ENCODE measurements around the gene HEATR5B.
"Not testable (repeated sequence)": the region's sequence is repeated elsewhere in the genome, so short reads cannot be mapped to it uniquely, and the experiment has no call there.

The HEATR5B gene

DNA sequence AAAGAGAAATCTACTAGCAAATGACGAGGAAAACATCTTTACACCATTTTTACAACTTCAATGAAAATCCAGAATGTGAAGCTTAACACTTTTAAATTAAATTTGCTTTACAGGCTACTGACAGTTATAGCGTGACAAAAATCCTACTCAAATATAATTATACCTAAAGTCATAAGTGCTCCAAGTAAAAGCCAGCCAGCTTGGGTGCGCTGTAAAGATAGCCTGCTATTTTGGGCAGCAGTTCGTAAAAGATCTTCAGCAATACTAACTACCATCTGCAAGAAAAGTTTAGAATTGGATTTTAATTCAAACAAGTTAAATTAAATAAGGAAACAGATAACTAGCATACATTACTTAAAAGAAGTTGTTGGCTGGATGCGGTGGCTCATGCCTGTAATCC is 22.4 kb downstream of the HEATR5B start:
- DNase-seq (ENCODE audit: low read depth) = no peak

DNA sequence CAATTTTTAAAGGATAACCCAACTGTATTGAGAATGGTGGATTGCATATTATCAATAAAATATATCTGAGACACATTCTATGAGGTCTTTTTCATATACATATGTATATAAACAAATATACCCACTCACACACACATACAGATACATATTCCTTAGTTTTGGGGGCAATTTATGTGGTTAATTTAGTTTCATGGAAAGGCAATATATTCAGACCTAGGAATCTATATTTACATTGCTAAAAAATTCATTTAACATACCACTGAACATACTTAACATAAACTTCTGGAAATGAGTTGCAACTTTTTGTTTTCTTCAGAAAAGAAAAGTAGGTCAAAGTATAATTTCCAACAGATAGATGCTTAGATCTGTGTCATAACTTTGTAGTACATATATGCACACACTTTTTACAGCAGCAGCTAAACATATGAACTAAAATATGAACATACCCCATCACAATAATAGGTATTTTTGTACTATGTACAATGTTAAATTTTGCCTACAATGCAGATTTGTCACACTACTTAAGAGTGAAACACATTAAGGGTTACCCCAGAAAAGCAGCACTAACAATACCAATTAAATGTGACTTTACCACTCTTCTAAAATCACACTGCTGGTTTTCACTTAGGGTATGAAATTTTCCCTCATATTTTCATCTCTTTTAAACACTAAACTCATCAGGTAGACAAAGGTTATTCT is 23.0 kb downstream of the HEATR5B start:
- no peak for DNase-seq (ENCODE audit: low read depth)

DNA sequence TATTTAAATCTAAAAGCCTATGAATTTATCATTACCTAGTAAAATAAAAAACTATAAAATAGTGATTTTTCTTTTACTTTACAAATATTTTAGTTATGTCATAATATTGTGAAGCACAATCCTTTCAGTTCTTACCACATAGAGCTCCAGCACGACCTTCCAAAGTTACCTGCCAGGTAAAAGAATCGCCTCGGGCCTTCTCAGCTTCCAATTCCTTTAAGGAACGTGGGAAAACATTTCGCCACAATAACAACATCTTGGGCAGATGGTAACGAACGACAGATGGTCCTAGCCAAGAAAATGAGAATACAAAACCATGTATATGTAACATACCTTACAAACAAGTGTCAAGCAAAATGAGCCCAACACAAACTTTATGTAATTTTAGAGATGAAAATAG is 23.7 kb downstream of the HEATR5B start:
- DNase-seq (ENCODE audit: low read depth) = no peak

DNA sequence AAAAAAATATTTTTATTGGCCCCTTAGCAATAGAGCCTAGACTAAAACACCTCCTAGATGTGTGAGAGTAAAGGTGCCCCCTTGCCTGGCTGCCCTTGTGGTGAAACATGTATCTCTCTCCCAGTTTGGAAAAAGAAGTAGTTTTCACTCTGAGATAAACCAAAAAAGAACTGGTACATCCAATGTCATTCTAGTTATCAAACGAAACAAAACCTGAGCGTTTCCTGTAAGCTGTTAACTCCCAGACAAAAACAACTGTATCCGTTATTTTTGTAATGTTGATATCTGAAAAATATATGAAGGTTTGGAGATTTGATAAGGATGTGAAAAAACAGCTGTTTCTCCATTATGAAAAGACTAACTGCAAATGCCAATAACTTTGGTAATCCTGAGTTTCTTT is 24.3 kb downstream of the HEATR5B start:
- DNase-seq (ENCODE audit: low read depth) = no peak

DNA sequence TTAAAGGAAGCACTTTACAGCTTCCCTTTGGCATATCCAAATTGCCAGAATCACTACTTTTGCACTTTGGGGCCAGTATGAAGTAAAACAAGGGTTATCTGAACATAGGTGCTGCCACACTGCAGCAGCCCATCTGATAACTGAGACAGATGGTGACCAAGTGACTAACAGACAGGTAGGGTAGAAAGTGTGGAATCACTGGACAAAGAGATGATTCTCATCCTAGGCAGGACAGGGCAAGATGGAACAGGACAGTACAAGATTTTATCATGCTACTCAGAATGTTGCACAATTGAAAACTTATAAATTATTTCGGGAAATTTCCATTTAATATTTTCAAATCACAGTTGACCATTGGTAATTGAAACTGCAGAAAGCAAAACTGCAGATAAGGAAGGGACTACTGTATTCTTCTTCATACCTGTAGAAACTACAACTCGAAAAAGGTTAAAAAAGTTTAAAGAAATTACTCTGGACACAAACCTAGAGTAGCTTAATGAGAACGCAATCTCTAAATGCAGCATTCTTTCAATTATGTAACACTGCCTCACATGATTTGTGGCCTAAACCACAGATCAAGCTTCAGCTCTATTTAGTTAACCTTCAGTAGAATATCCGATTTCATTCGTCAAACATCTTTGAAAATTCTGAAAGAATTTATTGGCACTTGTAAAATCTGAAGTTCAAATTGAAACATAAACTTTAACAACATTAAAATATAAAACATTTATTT is 31.4 kb downstream of the HEATR5B start:
- peak; percentile 6 for DNase-seq (ENCODE audit: low read depth)

DNA sequence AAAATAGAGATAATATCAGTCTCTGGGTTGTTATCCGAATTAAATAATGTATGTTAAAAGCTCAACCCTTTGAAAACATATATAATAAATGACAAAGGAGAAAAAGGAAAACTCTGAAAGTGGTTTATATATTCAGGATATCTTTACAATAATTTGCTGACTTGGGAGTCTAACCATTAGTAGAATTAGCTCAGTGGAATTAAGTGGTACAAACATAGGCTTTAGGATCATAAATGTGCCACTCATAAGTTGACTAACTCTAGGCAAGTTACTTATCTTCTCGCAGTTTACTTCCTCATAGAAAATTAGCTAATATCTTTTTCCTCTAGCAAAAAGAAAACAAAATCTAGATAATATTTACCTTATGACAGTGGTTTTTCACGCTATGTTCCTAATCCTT is 44.6 kb downstream of the HEATR5B start:
- DNase-seq (ENCODE audit: low read depth) = no peak

DNA sequence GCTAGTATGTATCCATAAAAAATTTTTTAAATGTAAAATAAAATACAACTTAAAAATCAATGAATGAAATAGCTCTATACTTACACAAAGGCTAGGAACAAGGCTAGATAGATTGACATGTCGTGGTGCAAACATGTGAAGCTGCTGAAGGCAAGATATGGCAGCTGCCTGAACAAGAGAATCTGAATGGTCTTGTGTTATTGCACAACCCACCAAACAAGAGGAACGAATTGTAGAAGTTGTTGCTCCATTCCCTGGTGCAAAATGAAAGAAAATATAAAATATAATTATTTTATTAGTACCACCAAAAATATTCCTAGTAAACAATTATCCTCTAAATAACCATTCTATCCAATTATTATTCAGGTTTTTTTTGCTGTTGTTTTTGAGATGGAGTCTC is 46.4 kb downstream of the HEATR5B start:
- peak; percentile 1 for DNase-seq (ENCODE audit: low read depth)

GRCh38 chr2:37029758-37030157 is 54.4 kb downstream of the HEATR5B start:
- no peak for DNase-seq (ENCODE audit: low read depth)

DNA sequence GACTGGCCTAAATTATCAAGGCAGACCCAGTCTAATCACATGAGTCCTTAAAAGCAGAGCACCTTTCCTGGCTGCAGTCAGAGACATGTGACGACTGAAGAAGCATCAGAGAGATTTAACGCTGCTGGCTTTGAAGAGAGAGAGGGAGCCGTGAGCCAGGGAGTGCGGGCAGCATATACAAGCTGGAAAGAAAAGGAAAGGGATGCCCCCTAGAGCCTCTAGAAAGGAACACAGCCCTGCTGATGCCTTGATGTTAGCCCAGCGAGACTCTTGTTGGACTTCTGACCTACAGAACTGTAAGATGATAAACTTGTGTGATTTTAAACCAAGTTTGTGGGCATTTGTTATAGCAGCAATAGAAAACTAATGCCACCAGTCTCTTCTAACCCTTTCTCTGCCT is 58.1 kb downstream of the HEATR5B start:
- peak; percentile 15 for DNase-seq (ENCODE audit: low read depth)

DNA sequence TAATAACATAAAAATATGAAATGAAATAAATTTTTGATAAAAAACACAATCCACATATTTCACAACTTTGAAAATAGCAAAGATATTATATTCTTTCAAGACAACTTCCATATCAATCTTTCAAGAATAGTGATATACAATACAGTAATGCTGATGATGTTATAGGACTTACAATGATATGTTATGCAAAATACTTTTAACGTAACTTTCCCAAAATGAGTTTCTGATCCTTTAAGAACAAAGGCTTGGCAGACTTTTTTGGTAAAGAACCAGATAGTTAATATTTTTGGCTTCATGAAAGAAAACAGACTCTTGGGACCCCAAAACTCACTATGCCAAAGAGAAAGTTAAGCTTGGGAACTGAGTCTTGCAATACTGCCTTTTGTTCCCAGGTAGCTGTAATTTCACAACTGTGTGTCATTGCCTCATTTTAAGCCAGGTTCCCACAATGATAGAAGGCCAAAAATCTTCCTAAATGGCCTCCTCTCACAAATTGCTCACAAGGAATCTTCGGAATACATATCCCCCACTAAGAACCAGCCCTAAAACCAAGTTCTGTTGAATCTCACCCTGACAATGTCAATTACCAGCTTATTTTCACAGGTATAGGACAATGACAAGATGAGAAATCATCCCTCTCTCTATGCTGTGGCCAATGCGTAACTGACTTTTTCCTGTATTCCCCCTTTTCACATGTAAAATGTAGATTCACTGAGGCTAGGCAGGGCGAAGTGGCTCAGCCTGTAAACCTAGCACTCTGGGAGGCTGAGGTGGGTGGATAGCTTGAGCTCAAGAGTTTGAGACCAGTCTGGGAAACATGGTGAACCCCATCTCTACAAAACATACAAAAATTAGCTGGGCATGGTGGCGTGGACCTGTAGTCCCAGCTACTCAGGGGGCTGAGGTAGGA is 63.0 kb downstream of the HEATR5B start:
- peak; percentile 56 for DNase-seq (ENCODE audit: low read depth)

- DNase-seq (ENCODE audit: low read depth) = peak; percentile 97
Measured at GRCh38 chr2:37020212-37020886, 63.8 kb downstream of the HEATR5B start.

- no peak for DNase-seq (ENCODE audit: low read depth)
Measured at GRCh38 chr2:37013315-37013641, 70.9 kb downstream of the HEATR5B start.

DNA sequence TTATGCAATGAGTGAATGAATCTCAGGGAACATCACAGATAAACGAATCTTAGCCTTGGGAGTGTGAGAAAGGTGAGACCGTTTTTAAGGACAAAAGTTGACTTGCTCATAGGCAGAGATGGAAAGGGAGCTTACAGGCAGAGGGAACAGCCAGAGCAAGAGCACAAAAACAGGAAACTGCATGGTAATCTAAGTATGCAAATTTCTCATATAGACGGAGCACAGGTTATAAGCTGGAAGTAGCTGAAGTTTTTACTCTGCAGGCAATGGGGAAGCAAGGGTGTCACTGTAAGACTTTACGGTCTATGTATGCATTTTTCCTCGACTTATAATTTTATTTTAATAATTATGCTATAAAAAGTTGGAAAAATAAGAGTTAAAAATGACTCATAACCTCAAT is 73.0 kb downstream of the HEATR5B start:
- DNase-seq (ENCODE audit: low read depth) = no peak

DNA sequence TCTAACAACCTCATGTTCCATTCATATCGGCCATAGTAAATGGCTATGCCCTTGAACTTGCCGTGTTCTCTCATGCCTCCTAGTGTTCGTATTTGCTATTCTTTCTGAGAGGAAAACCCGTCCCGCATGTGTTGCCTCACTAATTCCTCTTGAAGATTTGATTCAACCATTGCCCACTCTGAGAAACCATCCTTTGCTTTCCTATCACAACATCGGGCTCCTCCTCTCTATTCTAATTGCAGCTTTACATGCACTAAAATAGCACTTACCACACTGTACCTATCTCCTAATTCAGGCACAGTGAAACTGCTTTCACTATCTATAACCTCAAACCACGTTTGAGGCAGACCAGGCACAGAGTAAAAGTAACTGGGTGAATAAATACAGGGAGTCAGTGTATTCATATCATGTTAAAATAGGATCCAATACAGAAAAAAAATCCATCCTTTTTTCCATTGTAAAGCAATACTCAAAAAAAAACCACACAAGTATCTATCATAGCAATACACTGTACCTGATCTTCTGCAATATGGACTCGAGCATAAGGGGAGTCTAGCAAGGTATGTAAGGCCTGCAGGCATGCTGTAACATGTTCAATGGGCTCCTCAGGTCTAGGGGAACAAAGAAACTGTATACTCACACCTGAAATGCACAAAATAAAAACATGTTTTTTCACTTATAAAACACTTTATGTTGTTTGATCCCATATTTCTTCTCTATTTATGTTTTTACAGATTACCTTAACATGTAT is 78.9 kb downstream of the HEATR5B start:
- DNase-seq (ENCODE audit: low read depth) = peak; percentile 40

DNA sequence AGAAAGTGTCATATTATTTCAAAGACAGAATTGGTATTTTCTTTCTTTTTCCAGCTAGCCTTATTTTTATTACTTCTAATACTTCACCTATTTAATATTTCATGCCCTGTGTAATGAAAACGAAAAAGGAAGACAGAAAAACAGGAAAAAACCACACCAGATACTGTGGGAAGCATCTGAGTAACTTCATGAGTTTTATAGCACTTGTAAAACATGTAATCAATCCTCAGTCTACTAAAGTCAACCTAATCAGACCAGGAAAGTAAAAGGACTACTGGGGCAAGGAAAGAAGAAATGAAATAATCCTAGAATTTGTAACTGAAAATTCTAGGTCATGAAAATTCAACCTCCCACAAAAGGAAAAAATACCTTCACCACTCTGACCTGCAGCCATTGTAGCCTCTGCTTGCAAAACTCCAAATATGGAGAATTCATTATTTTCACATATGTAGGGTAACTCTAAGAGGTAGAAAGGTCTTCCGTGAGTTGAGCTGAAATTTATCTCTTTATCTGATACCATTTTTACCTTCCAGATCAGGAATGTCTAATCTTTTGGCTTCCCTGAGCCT is 83.1 kb downstream of the HEATR5B start:
- no peak for DNase-seq (ENCODE audit: low read depth)

GRCh38 chr2:37000318-37000717 is 83.9 kb downstream of the HEATR5B start:
- peak; percentile 63 for DNase-seq (ENCODE audit: low read depth)

GRCh38 chr2:36999416-36999815 is 84.8 kb downstream of the HEATR5B start:
- not testable (repeated sequence) for DNase-seq (ENCODE audit: low read depth)

DNA sequence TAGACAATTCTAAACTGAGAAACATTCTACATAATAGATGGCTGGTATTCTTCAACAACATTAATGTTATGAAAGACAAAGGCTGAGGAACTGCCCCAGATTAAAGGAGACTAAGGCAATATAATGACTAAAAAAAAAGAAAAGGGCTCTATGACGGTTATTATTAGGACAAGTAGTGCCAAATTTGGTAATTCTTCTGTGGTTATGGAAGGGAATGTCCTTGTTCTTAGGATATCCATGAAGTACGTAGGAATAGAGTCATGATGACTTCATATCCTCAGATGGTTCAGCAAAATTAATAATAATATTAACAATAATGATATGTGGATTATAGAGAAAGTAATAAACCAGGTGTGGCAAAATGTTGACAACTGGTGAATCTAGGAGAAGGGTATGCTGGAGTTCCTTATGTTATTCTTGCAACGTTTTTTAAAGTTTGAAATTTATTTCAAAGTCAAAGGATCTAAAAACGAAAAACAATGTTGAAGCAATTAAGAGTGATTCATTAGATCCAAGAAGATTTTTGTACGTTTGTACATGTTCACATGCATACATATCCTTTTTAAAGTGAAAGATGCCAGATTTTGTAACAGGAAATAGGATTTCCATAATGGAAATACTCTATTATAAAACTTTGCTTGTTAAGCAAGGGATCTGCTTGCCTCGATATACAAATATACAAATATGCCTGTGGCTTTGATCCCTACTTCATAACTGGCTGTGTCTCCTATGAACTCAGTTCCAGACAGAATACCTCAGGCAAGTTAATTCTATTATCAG is 90.1 kb downstream of the HEATR5B start:
- DNase-seq (ENCODE audit: low read depth) = peak; percentile 34

- no peak for DNase-seq (ENCODE audit: low read depth)
Measured at GRCh38 chr2:36988008-36988407, 96.2 kb downstream of the HEATR5B start.

DNA sequence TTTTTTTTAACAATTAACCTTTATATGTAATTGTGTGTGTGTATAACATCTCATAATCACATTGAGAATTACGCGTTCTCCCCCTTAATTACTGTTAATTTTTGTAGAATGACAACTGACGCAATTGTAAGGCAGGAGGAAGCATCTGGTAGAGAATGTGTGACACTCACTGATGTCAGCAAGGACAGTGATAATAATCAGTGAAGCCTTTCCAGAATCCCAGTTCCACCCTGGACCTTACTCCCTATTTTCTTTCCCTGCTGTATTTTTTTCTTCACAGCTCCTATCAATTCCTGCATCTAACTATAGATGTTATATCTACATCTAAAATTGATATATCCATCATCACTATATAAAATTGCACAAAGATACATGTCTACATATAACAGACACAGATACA is 101.7 kb downstream of the HEATR5B start:
- no peak for DNase-seq (ENCODE audit: low read depth)
